DMS114 treated with DMSO at 0.1 percent for 48 hours (cell line): ENCODE results near the gene SZRD1.
A peak's percentile ranks its signal among the peaks of the same experiment; 100 is the strongest.
"Not testable (repeated sequence)": the region's sequence is repeated elsewhere in the genome, so short reads cannot be mapped to it uniquely, and the experiment has no call there.

ENCODE experiments used
- DNase-seq: peaks from one replicate; lab custom pipeline; 2025; ENCODE audit not compliant: unreplicated experiment; lab: John Stamatoyannopoulos, UW

SZRD1 gene, protein sequence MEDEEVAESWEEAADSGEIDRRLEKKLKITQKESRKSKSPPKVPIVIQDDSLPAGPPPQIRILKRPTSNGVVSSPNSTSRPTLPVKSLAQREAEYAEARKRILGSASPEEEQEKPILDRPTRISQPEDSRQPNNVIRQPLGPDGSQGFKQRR

GRCh38 chr1:16366722-16367257 lies at the start of gene SZRD1:
Gene SZRD1, plus strand, starts transcription at chr1:16367242. Its CDS starts 16 bp downstream, at chr1:16367258.
- DNase-seq = peak; percentile 99

GRCh38 chr1:16318555-16318954 lies 48.5 kb upstream of the SZRD1 start:
- no peak for DNase-seq

DNA sequence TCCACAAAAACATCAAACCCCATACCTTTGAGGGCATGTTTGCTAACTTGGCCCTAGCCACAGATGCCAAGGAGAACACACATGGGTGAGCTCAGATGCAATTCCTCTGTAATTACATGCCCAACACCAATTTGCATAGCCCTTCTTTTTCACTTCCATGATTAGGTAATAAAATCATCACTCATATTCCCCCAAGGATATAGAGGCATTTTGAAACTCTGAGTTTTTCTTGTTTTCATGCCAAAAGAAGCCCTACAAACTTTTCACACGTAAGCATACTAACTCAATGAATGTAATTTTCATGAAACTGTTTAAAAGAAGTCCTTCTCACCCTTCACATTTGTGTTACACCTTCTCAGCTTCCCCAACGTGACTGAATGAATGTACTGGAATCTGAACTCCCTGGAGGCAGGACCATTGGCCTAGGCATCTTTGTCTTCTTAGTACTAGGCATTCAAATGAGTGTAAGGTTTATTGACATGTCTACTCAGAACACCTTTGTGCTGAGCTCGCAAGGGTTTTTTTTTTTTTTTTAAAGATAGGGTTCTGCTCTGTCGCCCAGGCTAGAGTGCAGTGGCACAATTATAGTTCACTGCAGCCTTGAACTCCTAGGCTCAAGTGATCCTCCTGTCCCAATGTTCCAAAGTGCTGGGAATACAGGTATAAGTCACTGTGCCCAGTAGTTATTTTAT lies 45.7 kb upstream of the SZRD1 start:
- DNase-seq = no peak

GRCh38 chr1:16324456-16324890 lies 42.6 kb upstream of the SZRD1 start:
- DNase-seq = no peak

DNA sequence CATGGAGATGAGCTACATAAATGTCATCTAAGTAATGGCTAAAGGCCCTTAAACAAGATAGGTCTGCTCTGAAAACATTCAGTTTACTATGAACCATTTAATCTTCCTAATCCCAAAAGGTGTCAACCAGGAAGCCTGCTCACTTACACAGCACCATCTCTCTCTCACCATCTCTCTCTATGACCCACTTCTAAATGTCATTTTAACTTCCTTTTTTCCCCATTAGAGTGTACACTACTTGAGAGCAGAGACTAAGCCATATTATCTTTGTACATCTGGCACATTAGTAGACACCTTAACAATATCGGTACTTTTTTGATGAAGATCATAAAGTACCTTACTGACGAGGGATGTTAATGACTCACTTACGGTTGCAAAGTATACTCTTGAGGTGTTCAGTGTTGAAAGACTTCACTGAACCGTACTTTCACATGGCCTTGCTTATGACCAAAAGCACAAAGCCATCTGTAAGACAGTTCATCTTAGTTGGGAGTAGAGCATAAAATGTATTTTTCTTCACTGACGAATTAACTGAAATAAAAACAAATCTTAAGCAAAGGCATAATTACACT lies 40.1 kb upstream of the SZRD1 start:
- no peak for DNase-seq

DNA sequence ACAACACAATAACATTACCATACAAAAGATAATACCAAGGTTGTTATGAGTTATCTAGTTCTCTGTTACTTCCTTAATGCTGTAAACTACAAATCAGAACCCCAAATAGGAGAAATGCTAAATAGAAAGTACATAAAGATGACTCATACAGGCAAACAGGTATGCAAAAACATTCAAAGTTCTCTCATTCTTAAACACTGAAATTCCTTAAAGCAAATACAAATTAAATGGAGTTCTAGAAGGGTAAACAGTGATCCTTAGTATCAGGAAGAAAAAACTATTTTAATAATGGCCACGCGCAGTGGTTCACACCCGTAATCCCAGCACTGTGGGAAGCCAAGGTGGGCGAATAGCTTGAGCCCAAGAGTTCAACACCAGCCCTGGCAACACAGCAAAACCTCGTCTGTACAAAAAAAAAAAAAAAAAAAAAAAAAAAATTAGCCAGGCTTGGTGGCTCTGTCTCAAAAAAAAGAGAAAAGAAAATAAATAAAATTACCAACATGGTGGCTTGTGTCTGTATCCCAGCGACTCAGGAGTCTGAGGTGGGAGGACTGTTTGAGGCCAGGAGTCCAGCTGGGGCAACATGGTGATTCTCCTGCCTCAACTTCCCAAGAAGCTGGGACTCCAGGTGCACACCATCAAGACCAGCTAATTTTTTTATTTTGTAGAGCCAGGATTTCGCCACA lies 32.2 kb upstream of the SZRD1 start:
- no peak for DNase-seq

GRCh38 chr1:16338961-16339360 lies 28.1 kb upstream of the SZRD1 start:
- no peak for DNase-seq

DNA sequence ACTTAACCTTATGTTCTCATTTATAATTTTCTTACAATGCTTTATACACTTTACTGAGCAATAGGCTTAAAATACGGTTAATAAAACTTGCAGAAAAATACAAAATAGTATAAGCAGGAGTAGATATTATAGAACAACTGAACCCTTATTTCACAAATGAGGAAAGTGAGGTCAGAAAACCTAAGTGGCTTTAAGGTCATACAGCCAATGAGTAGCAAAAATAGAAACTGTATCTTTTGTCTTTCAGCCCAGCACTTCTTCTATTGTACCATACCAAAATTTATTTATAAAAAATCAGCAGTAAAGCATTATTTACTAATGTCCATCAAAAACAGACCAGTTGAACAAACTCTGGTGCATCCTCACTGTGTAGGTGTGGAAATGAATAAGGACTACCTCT lies 26.4 kb upstream of the SZRD1 start:
- no peak for DNase-seq

GRCh38 chr1:16342331-16343062 lies 24.5 kb upstream of the SZRD1 start:
- no peak for DNase-seq

DNA sequence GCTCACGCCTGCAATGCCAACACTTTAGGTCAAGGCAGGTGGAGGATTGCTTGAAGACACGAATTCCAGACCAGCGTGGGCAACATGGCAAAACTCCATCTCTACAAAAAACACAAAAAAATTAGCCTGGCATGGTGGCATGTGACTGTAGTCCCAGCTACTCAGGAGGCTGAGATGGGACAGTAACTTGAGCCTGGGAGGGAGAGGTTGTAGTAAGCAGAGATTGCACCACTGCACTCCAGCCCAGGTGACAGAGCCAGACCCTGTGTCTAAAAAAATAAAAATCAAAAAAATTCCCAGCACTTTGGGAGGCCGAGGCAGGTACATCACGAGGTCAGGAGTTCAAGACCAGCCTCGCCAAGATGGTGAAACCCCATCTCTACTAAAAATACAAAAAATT lies 23.8 kb upstream of the SZRD1 start:
- DNase-seq = not testable (repeated sequence)

GRCh38 chr1:16348414-16349182 lies 18.4 kb upstream of the SZRD1 start:
- no peak for DNase-seq

DNA sequence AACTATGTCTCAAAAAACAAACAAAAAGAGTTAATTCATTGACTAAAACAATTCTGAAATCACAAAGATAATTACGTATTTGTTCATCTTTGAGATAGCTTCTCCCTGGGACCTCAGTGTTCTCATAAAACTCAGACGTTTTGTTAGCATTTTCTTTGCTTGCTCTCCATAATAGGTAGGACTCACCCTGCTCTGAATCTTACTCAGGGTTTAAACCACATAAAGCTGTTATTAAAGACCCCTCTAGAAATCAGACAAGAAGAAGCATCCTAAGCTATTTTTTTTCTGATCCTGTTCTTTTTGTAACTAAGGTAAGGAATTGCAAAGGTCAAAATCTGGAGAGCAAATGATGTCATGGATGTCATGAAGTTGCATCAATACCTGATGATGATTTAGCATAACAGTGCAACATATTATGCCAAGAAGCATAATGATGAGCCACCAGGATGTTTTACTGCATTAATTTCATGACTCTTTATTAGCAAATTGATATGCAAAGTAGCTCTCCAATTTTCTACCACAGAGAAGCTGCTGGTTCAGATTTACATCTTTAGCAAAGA lies 17.1 kb upstream of the SZRD1 start:
- no peak for DNase-seq

DNA sequence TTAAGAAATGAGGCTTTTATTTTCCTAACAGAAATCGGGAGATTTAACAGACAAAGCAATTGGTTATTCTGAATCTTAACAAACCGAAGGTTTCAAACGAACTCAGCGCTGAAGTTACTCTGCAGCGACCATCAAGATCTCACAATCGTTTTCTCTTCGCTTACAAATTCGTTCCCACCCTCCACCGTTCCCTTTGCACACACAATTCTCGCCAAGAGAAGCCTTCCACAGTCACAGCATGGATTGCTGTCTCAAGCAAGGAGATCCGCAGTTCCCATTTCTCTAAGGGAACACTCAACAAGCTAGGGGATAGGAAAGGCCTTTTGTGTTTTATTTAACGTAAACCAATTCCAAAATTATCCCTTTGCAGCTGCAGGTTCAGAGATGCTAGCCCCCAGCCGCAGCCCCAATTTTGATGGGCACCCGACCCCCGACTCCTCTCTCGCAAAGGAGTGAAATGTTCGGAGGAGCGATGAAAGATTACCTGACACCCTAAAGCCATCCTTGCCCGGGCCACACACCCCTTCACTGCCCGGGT lies 15.5 kb upstream of the SZRD1 start:
- no peak for DNase-seq

DNA sequence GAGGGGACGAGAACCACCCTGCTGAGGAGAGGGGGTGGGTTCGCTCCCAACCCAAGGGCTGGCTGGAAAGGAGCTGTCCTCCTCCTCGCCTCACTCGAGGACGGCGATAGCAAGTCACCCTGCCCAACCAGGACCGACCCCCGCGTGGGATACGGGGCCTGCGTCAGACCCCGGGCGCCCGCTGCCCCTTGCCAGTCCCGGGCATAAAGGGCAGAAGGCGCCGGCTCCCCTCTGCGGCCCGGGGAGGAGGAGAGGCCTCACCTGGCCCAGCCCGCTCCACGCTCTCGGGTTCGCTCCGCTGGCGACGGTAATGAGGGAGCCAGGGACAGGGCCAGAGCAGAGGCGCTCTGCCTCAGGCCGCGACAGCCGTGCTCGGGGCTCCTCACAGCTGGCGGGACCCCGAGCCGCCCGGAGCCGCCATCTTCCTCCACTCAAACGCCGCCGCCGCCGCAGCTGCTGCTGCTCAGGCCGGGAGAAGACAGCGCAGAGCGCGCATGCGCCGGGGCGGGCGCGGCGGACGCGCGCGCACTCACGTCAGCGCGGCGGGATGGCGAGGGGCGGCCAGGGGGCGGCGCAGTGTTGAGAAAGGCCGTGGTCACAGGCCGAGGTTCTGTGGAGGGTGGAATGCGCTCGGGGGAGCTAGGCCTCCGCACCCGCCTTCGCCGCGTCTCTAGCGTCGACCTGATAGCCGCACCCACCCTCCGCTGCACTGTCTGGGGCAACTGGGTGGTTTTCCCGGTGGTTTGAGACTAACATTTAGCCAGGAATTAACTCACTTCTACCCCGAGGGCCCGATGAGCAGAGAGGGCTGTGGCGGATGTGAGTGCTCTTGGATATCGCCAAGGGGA lies 14.8 kb upstream of the SZRD1 start, which contains the start of gene FBXO42:
TSS of gene FBXO42 (minus strand) at position 487 of the 848 bp plus-strand sequence. CDS start 37,062 bp downstream, outside the sequence.
- peak; percentile 71 for DNase-seq

DNA sequence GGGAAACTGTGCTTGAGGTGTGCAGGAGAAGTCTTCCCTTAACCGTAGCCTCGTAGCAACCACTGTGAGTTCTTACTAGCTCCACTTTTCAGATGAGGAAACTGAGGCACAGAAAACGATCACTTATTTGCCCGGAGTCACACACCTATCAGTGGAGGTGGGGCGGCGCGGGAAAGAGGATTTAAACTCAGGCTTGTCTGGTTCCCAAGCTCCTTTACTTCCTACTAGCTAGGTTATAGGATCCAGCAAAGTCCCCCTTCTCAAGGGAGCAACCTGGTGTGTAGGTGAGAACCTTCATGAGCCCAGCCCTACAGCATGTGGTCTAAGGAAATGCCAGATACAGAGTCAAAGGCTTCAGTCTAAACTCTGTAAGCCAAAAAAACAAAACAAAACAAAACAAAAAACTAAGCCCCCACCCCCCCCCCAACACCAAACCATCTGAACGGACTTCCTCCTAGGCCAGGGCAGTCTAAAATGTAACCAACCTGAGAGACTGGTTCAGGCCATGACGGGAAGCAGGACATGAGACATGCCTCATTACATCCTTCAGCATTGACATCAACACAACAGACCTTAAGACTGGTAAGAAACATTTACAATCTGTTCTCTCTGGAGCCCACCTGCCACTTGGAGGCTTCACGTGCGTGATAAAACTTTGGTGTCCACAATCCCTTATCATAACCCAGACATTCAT lies 14.1 kb upstream of the SZRD1 start:
- DNase-seq = no peak

DNA sequence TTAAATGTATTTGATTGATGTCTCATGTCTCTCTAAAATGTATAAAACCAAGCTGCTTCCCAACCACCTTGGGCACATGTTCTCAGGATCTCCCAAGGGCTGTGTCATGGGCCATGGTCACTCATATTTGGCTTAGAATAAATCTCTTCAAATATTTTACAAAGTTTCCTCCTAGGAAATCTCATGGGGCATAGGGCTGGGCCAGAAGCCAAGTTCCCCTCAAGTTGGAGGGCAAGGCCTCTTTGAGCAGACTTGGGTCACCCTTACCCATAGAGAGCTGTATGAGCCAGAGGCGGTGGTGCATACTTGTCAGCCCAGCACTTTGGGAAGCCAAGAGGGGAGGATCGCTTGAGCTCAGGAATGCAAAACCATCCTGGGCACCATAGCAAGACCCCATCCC lies 12.4 kb upstream of the SZRD1 start:
- no peak for DNase-seq

DNA sequence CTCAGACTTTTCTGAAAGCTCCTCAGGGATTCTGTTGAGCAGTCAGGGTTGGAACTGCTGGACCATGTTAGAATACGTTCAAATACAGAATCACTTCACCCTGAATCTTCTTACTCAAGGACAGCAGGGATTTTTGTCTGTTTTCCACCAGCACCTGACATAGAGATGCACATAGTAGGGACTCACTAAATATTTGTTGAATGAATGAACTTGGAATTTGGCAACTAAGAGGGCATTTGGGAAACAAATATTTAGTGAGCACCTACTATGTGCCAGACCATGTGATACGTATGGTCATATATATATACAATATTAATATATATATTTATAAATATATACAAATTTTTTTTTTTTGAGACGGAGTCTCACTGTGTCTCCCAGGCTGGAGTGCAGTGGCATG lies 10.2 kb upstream of the SZRD1 start:
- no peak for DNase-seq

DNA sequence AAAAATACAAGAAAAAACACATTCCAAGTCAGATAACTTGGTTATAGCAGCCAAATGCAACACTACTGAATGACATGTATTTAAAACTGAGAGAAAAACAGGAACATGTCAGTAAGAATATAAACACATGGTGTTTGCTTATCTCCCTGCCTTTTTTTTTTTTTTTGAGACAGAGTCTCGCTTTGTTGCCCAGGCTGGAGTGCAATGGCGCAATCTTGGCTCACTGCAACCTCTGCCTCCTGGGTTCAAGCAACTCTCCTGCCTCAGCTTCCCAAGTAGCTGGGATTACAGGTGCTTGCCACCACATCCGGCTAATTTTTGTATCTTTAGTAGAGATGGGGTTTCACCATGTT lies 1.9 kb upstream of the SZRD1 start:
- DNase-seq = not testable (repeated sequence)
